Peyer's patch (tissue), 4 donors: ENCODE data around the gene ATG7.

Experiments used
- POLR2A ChIP-seq, 2 donors: fragments of 450-650 bp; IDR thresholded peaks; one replicate each; pipeline ENCODE4 v1.5.1; 2017; ENCODE audit warnings: antibody characterized with exemption in 2 of 2, mild to moderate bottlenecking in 2 of 2, moderate library complexity in 2 of 2
- TF ChIP-seq, protein P1 (sequence below), 6 experiments: fragments of 450-650 bp in 4 of 6; fragments of 200-600 bp in 2 of 6; sonication (generic) in 1 of 6; IDR thresholded peaks; one replicate each; pipeline ENCODE4 v1.5.1; 2017 to 2019; ENCODE audit warnings: antibody characterized with exemption in 6 of 6, mild to moderate bottlenecking in 3 of 6, moderate library complexity in 1 of 6

DNA sequence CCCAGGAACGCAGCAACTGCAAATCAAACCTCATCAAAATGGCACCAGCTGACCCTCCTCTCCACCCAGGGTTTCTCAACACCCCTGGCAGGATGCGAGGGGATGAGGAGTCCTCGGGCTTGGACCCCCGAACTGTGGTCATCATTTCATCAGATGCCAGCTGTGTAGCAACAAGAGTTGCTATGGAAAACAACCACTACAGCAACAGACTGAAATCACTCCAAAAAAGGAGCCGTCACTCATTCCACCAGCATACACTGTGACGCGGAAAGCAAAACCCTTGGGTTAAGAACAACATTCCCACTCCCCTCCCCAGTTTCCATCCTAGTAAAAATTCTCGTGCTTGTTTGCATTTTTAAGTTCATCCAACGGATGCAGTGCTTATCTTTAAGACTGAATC, 331.4 kb downstream of the ATG7 start:
- no peak for TF ChIP-seq POLR2A (IDR thresholded peaks at IDR 0.05)
- TF ChIP-seq, protein P1, sequence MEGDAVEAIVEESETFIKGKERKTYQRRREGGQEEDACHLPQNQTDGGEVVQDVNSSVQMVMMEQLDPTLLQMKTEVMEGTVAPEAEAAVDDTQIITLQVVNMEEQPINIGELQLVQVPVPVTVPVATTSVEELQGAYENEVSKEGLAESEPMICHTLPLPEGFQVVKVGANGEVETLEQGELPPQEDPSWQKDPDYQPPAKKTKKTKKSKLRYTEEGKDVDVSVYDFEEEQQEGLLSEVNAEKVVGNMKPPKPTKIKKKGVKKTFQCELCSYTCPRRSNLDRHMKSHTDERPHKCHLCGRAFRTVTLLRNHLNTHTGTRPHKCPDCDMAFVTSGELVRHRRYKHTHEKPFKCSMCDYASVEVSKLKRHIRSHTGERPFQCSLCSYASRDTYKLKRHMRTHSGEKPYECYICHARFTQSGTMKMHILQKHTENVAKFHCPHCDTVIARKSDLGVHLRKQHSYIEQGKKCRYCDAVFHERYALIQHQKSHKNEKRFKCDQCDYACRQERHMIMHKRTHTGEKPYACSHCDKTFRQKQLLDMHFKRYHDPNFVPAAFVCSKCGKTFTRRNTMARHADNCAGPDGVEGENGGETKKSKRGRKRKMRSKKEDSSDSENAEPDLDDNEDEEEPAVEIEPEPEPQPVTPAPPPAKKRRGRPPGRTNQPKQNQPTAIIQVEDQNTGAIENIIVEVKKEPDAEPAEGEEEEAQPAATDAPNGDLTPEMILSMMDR (IDR thresholded peaks at IDR 0.05): no peak
